ENCODE results near the gene RIOK1. TPM values are rescaled to one million over a fixed set of nuclear protein-coding genes. Genes with fewer than 3 reads are reported as not detected.

RIOK1 gene
- total and polyA plus RNA-seq, 9 of the 15 experiments (the other 6 are each of a cell fraction or from before 2014, with no cell fraction given) = 24.9 to 101 (median 52.2) TPM

GRCh38 chr6:7390226-7390878 is 744 bp downstream of the RIOK1 start (continued):
- TF ChIP-seq NFE2L1 (tag; IDR thresholded peaks at IDR 0.05; ENCODE audit: borderline replicate concordance, low read depth) (no peak), TOE1 (IDR thresholded peaks at IDR 0.05; ENCODE audit: borderline replicate concordance) (no peak), TOE1 (CRISPR knock-in tag; IDR thresholded peaks at IDR 0.05; ENCODE audit: borderline replicate concordance, low read depth) (no peak), SP1 (CRISPR knock-in tag; IDR thresholded peaks at IDR 0.05) (0 out of 2 replicates have a peak, but pooled peaks have one; percentile 8), ZNF232 (CRISPR knock-in tag; IDR thresholded peaks at IDR 0.05) (no peak), NR2F6 (CRISPR knock-in tag; IDR thresholded peaks at IDR 0.05) (no peak), CTCF (IDR thresholded peaks at IDR 0.05 in 2 of 3, conservative IDR thresholded peaks at IDR 0.05 in 1 of 3; ENCODE audit: insufficient read depth in 2 of 3, low read depth in 1 of 3, low read length in 3 of 3) (0 out of 6 replicates have a peak, but pooled peaks of 1 of the 3 experiments have one; percentile 12), E2F3 (CRISPR knock-in tag; IDR thresholded peaks at IDR 0.05) (no peak), POLR3G (IDR thresholded peaks at IDR 0.05; ENCODE audit: extremely low read depth, insufficient read length, insufficient replicate concordance) (no peak), POLR2A (conservative IDR thresholded peaks at IDR 0.05) (no peak), DNMT1 (IDR thresholded peaks at IDR 0.05) (no peak), GATA2 (CRISPR knock-in tag; IDR thresholded peaks at IDR 0.05) (no peak), HINFP (tag; conservative IDR thresholded peaks at IDR 0.05; ENCODE audit: low read depth) (no peak), ZBTB12 (CRISPR knock-in tag; IDR thresholded peaks at IDR 0.05) (no peak; the same call in 1 of the 2 replicates), MTA1 (IDR thresholded peaks at IDR 0.05; ENCODE audit: borderline replicate concordance) (no peak), E2F6 (IDR thresholded peaks at IDR 0.05; ENCODE audit: borderline replicate concordance in 1 of 2, extremely low read depth in 1 of 2, insufficient read depth in 1 of 2, insufficient read length in 1 of 2, low read depth in 1 of 2, low read length in 1 of 2, poor library complexity in 1 of 2, severe bottlenecking in 1 of 2) (no peak), ZNF124 (CRISPR knock-in tag; IDR thresholded peaks at IDR 0.05) (no peak), RHOXF2B (CRISPR knock-in tag; conservative IDR thresholded peaks at IDR 0.05) (no peak), PHF21A (IDR thresholded peaks at IDR 0.05; ENCODE audit: borderline replicate concordance, low read depth) (no peak), FOSL1 (tag; conservative IDR thresholded peaks at IDR 0.05) (no peak), KHSRP (IDR thresholded peaks at IDR 0.05) (no peak), CHCHD3 (CRISPR knock-in tag; IDR thresholded peaks at IDR 0.05) (no peak), ZFP1 (CRISPR knock-in tag; IDR thresholded peaks at IDR 0.05) (no peak), CBX8 (IDR thresholded peaks at IDR 0.05; ENCODE audit: borderline replicate concordance, extremely low read depth, low read depth, low read length, poor library complexity, severe bottlenecking) (no peak)

All from K562 (cell line).